GM20000 (cell line): Measurements from ENCODE around the gene ZIC5.

Source experiments
- DNase-seq: peaks from one replicate; pipeline ENCODE4 v3.0.0; 2012; ENCODE audit warnings: low spot score
- CTCF ChIP-seq: IDR thresholded peaks from 2 replicates; pipeline ENCODE4 v1.5.1; 2012; ENCODE audit warnings: mild to moderate bottlenecking, control low read depth; ENCODE audit errors: extremely low read depth, missing control alignments

The ZIC5 gene

GRCh38 chr13:99938635-99939034 lies 32.9 kb downstream of the ZIC5 start:
- TF ChIP-seq CTCF, result no peak
- no peak for DNase-seq

GRCh38 chr13:99935772-99936171 lies 35.8 kb downstream of the ZIC5 start:
- no peak for TF ChIP-seq CTCF
- DNase-seq, result no peak

- no peak for TF ChIP-seq CTCF
- no peak for DNase-seq
Observed at GRCh38 chr13:99932912-99933311, 38.7 kb downstream of the ZIC5 start.

- TF ChIP-seq CTCF, result no peak
- DNase-seq, result no peak
Observed at GRCh38 chr13:99930925-99931324, 40.6 kb downstream of the ZIC5 start.

DNA sequence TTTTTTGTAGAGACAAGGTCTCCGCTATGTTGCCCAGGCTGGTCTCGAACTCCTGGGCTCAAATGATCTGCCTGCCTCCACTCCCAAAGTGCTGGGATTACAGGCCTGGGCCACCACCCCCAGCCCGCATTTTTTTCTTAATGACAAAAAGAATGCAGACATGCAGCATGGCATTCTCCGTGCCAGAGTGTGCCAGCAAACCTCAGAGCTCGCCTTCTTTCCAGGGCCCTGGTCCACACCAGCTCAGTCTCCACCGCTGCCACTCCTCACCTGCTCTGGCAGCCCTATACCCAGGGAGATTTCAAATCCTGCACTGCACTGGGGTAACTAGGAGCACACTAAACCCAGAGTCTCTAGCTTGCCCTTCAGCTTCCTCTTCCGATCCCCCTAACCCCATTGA lies 41.7 kb downstream of the ZIC5 start:
- no peak for TF ChIP-seq CTCF

DNA sequence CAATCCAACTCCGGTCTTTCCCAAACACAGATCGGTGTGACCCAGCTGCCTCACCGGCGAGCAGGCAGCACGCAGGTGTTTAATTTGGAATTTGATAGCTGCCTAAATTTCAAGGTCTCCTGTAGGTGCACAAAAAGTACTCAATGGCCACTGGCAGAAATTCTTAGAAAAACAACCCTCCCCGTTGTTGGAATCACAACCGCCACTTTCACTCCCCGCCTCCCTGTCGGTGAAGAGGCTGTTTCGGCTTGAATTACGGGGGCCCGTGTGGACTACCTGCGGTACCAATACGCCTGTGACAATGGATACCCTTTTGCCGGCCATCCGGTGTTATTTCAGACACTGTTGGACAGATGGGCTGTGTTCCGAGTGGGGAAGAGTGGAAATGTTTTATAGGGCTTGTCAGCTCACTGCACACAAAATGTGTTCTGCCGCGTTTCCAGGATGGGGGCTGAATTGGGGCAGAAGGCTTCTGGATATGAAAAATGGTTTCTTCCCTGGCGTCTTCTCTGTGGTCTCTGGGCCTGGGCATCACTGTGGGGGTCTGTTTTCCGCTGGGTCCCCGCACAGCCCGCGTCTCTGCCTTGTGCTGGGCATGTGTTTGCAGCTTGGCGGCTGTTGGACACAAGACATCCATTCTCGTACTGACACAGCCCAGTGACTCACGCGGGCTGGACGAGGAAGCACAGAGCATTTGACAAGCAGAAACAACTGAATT lies 45.4 kb downstream of the ZIC5 start:
- no peak for DNase-seq

More for the DNA sequence above, 41.7 kb downstream of the ZIC5 start:
- DNase-seq, result no peak

More for the DNA sequence above, 45.4 kb downstream of the ZIC5 start:
- TF ChIP-seq CTCF, result no peak
